GM18858 (cell line): ENCODE data around the gene REC8.

Experiments
- ATAC-seq: cut with Tn5 transposase; IDR thresholded peaks from one replicate; pipeline ENCODE4 v1.9.1; 2021; ENCODE audit not compliant: unreplicated experiment

REC8 gene

GRCh38 chr14:24226473-24226872 is 54.6 kb downstream of the REC8 start:
- no peak for ATAC-seq

DNA sequence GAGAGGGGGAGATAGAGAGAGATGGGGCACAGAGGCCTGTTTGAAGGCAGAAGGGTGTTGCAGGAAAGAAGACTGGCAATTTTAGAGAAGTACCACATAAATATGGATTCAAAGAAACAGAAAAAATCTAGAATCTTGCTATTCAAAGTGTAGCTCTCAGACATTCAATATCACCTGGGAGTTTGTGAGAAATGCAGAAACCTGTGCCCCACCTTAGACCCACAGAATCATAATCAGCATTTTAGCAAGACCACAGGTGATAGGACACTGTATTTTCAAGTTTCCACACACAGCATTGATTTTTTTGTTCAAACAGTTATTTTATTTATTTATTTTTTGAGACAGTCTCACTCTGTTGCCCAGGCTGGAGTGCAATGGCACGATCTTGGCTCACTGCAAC is 57.0 kb downstream of the REC8 start:
- no peak for ATAC-seq
